SK-N-SH (cell line): ENCODE measurements around the gene UNC79. TPM values are rescaled to one million over a fixed set of nuclear protein-coding genes. Genes with fewer than 3 reads are reported as not detected.

Source experiments
- CTCF ChIA-PET: fragments of 300-600, 350-600 bp; formaldehyde crosslinking; extraction: SDS; loops from one replicate; lab custom pipeline; 2021; lab: Yijun Ruan, JAX
- POLR2A ChIA-PET: fragments of 350-600 bp; sonication (Branson Sonifier 250); formaldehyde crosslinking; extraction: SDS; loops from one replicate; lab custom pipeline; 2020; ENCODE audit warnings: antibody characterized with exemption, inconsistent platforms; lab: Yijun Ruan, JAX
- DNase-seq: peaks from one replicate; pipeline ENCODE4 v3.0.0; 2012
- H2AFZ ChIP-seq: fragments of 200-600 bp; sonication (generic); 2 replicates; pipeline ENCODE4 v1.8.1; 2016; ENCODE audit warnings: antibody characterized with exemption, mild to moderate bottlenecking, low read depth
- H3F3A ChIP-seq: fragments of 200-600 bp; sonication (generic); replicated peaks from 2 replicates; pipeline ENCODE3; 2016; ENCODE audit warnings: antibody characterized with exemption, mild to moderate bottlenecking; ENCODE audit not compliant: insufficient read depth
- H3K27ac ChIP-seq, 2 experiments: fragments of 200-500 bp in 1 of 2; fragments of 200-600 bp in 1 of 2; sonication (Bioruptor generic) in 1 of 2; sonication (generic), shearing (Covaris generic) in 1 of 2; 2 replicates each; pipeline versions ENCODE4 v1.5.1 to v1.6.1; 2014 to 2016; ENCODE audit warnings: low read depth in 2 of 2, inconsistent platforms in 1 of 2, low read length in 1 of 2, mild to moderate bottlenecking in 1 of 2, mixed read lengths in 1 of 2
- H3K27me3 ChIP-seq: fragments of 200-600 bp; sonication (generic), shearing (Covaris generic); 2 replicates; pipeline ENCODE4 v1.6.1; 2016; ENCODE audit warnings: mixed run types; ENCODE audit not compliant: insufficient read depth
- H3K36me3 ChIP-seq, 2 experiments: fragments of 200-500 bp in 1 of 2; fragments of 200-600 bp in 1 of 2; sonication (Bioruptor generic) in 1 of 2; sonication (generic) in 1 of 2; replicated peaks in 1 of 2; 2 replicates each; pipeline versions ENCODE3 to v1.5.1; 2014 to 2016; ENCODE audit warnings: low read length in 1 of 2, mild to moderate bottlenecking in 1 of 2; ENCODE audit not compliant: insufficient read depth in 2 of 2, control insufficient read depth in 1 of 2
- H3K4me1 ChIP-seq, 2 experiments: fragments of 200-500 bp in 1 of 2; fragments of 200-600 bp in 1 of 2; sonication (Bioruptor generic) in 1 of 2; sonication (generic), shearing (Covaris generic) in 1 of 2; 2 replicates each; pipeline versions ENCODE4 v1.5.1 to v1.6.1; 2014 to 2016; ENCODE audit warnings: low read depth in 1 of 2, low read length in 1 of 2, mixed run types in 1 of 2; ENCODE audit not compliant: insufficient read depth in 2 of 2, control insufficient read depth in 1 of 2
- H3K4me2 ChIP-seq: fragments of 200-600 bp; sonication (generic), shearing (Covaris generic); 2 replicates; pipeline ENCODE4 v1.6.1; 2017; ENCODE audit warnings: mixed run types
- H3K4me3 ChIP-seq, 2 experiments: fragments of 200-500 bp in 1 of 2; fragments of 200-600 bp in 1 of 2; sonication (Bioruptor generic) in 1 of 2; sonication (generic), shearing (Covaris generic) in 1 of 2; 2 replicates each; pipeline versions ENCODE4 v1.5.1 to v1.8.1; 2014 to 2016; ENCODE audit warnings: low read depth in 2 of 2, inconsistent platforms in 1 of 2, low read length in 1 of 2, mild to moderate bottlenecking in 1 of 2, mixed read lengths in 1 of 2, moderate library complexity in 1 of 2
- H3K79me2 ChIP-seq: fragments of 200-600 bp; sonication (generic); 2 replicates; pipeline ENCODE4 v1.8.1; 2017; ENCODE audit warnings: mild to moderate bottlenecking; ENCODE audit not compliant: insufficient read depth
- H3K9ac ChIP-seq: fragments of 200-600 bp; sonication (generic); 2 replicates; pipeline ENCODE4 v1.6.1; 2017; ENCODE audit warnings: mixed run types
- H3K9me2 ChIP-seq: fragments of 200-600 bp; sonication (generic); 2 replicates; pipeline ENCODE4 v1.6.1; 2017; ENCODE audit warnings: mixed run types
- H3K9me3 ChIP-seq: fragments of 200-600 bp; sonication (generic); 2 replicates; pipeline ENCODE4 v1.6.1; 2017; ENCODE audit warnings: mixed run types, mild to moderate bottlenecking, moderate library complexity
- H4K20me1 ChIP-seq: fragments of 200-600 bp; sonication (generic); 2 replicates; pipeline ENCODE4 v1.6.1; 2017; ENCODE audit warnings: mild to moderate bottlenecking, mixed run types; ENCODE audit not compliant: insufficient read depth
- EP300 ChIP-seq, 2 experiments: IDR thresholded peaks; 2 replicates each; pipeline versions ENCODE4 v1.4.0 to v1.6.1; 2012; ENCODE audit warnings: borderline replicate concordance in 1 of 2, low read depth in 1 of 2, low read length in 1 of 2
- EZH2phosphoT487 ChIP-seq: fragments of 200-600 bp; sonication (generic); IDR thresholded peaks from 2 replicates; pipeline ENCODE4 v1.6.1; 2017; ENCODE audit warnings: low read depth, mixed run types, mild to moderate bottlenecking, antibody characterized with exemption, moderate library complexity, borderline replicate concordance
- FOXM1 ChIP-seq: IDR thresholded peaks from 2 replicates; pipeline ENCODE4 v1.4.0; 2012; ENCODE audit warnings: low read depth, mild to moderate bottlenecking
- GABPA ChIP-seq: IDR thresholded peaks from 2 replicates; pipeline ENCODE4 v1.4.0; 2012; ENCODE audit warnings: low read depth, mild to moderate bottlenecking
- JUND ChIP-seq: IDR thresholded peaks from 2 replicates; pipeline ENCODE4 v1.4.0; 2012
- MEF2A ChIP-seq: IDR thresholded peaks from 2 replicates; pipeline ENCODE4 v1.4.0; 2012; ENCODE audit warnings: low read depth, borderline replicate concordance
- MXI1 ChIP-seq: IDR thresholded peaks from 2 replicates; pipeline ENCODE4 v1.6.1; 2012; ENCODE audit warnings: mild to moderate bottlenecking, low read depth, low read length, improper control_type of control experiment
- NRF1 ChIP-seq: IDR thresholded peaks from 2 replicates; pipeline ENCODE4 v1.6.1; 2012; ENCODE audit warnings: low read depth, mild to moderate bottlenecking, low read length
- POLR2AphosphoS5 ChIP-seq: IDR thresholded peaks from 2 replicates; pipeline ENCODE4 v1.6.1; 2012; ENCODE audit warnings: low read depth, low read length
- REST ChIP-seq: IDR thresholded peaks from 2 replicates; pipeline ENCODE4 v1.6.1; 2012; ENCODE audit warnings: mild to moderate bottlenecking, low read depth, low read length, moderate library complexity
- SMC3 ChIP-seq: IDR thresholded peaks from 2 replicates; pipeline ENCODE4 v1.6.1; 2012; ENCODE audit warnings: low read depth, low read length, improper control_type of control experiment
- TCF12 ChIP-seq: IDR thresholded peaks from 2 replicates; pipeline ENCODE4 v1.4.0; 2012
- TEAD4 ChIP-seq: IDR thresholded peaks from 2 replicates; pipeline ENCODE4 v1.4.0; 2012; ENCODE audit warnings: mild to moderate bottlenecking, borderline replicate concordance; ENCODE audit not compliant: insufficient read depth
- ZBTB33 ChIP-seq: IDR thresholded peaks from 2 replicates; pipeline ENCODE4 v1.4.0; 2012; ENCODE audit warnings: low read depth, borderline replicate concordance
- WGBS: methylation state at CpG from one replicate; pipeline ENCODE4 v1.1.6; 2017; ENCODE audit warnings: low lambda C conversion rate; 5-methylcytosine and 5-hydroxymethylcytosine counted together
- polyA plus RNA-seq, 3 experiments: library from polyadenylated mRNA; depleted of rRNA; stranded (reverse); fragments of >200 nt; gene quantifications; 2 replicates each; pipeline ENCODE4 v1.2.3, GENCODE V29; 2012

Gene UNC79
- polyA plus RNA-seq, 1 of the 3 experiments (the other 2 are of a cell fraction): 0.10 TPM

- Histone ChIP-seq H3K79me2 (no peaks in the 10 kb centered on the region), H3K27me3 (no peaks in the 10 kb centered on the region), H3K27ac (no peak overlapping the region), H4K20me1 (no peaks in the 10 kb centered on the region), H3K36me3 (peaks cover 0 to 2% of the 10 kb centered on the region in 2 experiments), H3K4me2 (no peak overlapping the region), H3F3A (no peaks in the 10 kb centered on the region), H3K9me3 (0 out of 2 replicates have a peak, but pooled peaks cover 2% of the 10 kb centered on the region), H3K9ac (no peak overlapping the region), H2AFZ (no peak overlapping the region), H3K9me2 (no peaks in the 10 kb centered on the region), H3K4me3 (no peak overlapping the region), H3K4me1 (no peaks in the 10 kb centered on the region)
- ChIA-PET CTCF (interaction anchor here (1.1 kb wide), 1 partner anchor 99 kb away, joined by 3 read pairs; no protein-coding TSS in a partner anchor), POLR2A (no interaction called here)
- TF ChIP-seq FOXM1: no peak
- TF ChIP-seq NRF1: no peak
- no peak for TF ChIP-seq TCF12
- WGBS: 41% methylated on average over 6 of the region's 6 CpGs
- DNase-seq: no peak
These were observed 259.4 kb downstream of the UNC79 start for GRCh38 chr14:93690146-93690545.

- H4K20me1 ChIP-seq: no peaks in the 10 kb centered on the region
- TF ChIP-seq POLR2AphosphoS5 (no peak), ZBTB33 (no peak), JUND (no peak)
- no peaks in the 10 kb centered on the region for H3K9me3 ChIP-seq
- DNase-seq: no peak
- H3K36me3 ChIP-seq: peaks cover 0 to 2% of the 10 kb centered on the region in 2 experiments
- CTCF ChIA-PET: no interaction called here
- no peak overlapping the region for H3K27ac ChIP-seq
- no peaks in the 10 kb centered on the region for H3K4me1 ChIP-seq
- H3K9ac ChIP-seq: no peak overlapping the region
- no peaks in the 10 kb centered on the region for H3K9me2 ChIP-seq
- no peaks in the 10 kb centered on the region for H3F3A ChIP-seq
- H3K4me3 ChIP-seq: no peak overlapping the region
- H2AFZ ChIP-seq: no peak overlapping the region
- POLR2A ChIA-PET: no interaction called here
- H3K79me2 ChIP-seq: no peaks in the 10 kb centered on the region
- no peaks in the 10 kb centered on the region for H3K27me3 ChIP-seq
- H3K4me2 ChIP-seq: no peak overlapping the region
- 49% methylated on average over 16 of the region's 16 CpGs for WGBS
These were observed 260.5 kb downstream of the UNC79 start for GRCh38 chr14:93691042-93691780.

GRCh38 chr14:93693914-93694313, 263.2 kb downstream of the UNC79 start:
- 15% methylated on average over 6 of the region's 6 CpGs for WGBS
- TF ChIP-seq EP300 (IDR thresholded peaks at IDR 0.05; ENCODE audit: borderline replicate concordance in 1 of 2, low read depth in 1 of 2, low read length in 1 of 2) (no peak), SMC3 (no peak), GABPA (no peak), TEAD4 (no peak), REST (no peak), MEF2A (no peak), EZH2phosphoT487 (no peak), ZBTB33 (no peak), MXI1 (no peak)

More at GRCh38 chr14:93693914-93694313, 263.2 kb downstream of the UNC79 start:
- CTCF ChIA-PET: no interaction called here
- H3K9me2 ChIP-seq: no peaks in the 10 kb centered on the region
- no peak overlapping the region for H3K27ac ChIP-seq
- DNase-seq: no peak
- H3F3A ChIP-seq: no peaks in the 10 kb centered on the region
- no peaks in the 10 kb centered on the region for H4K20me1 ChIP-seq
- H3K36me3 ChIP-seq: peaks cover 0 to 2% of the 10 kb centered on the region in 2 experiments
- POLR2A ChIA-PET: no interaction called here
- H3K4me3 ChIP-seq: no peak overlapping the region
- H3K4me2 ChIP-seq: no peak overlapping the region
- H3K9me3 ChIP-seq: no peaks in the 10 kb centered on the region; the same call in 1 of the 2 replicates
- no peak overlapping the region for H2AFZ ChIP-seq
- no peaks in the 10 kb centered on the region for H3K79me2 ChIP-seq
- no peak overlapping the region for H3K9ac ChIP-seq
- no peaks in the 10 kb centered on the region for H3K27me3 ChIP-seq
- H3K4me1 ChIP-seq: no peaks in the 10 kb centered on the region
